NT2/D1 (cell line): ENCODE data around the gene RDX.

Experiments used
- DNase-seq: peaks from one replicate; pipeline ENCODE4 v3.0.0-alpha.2; 2011; ENCODE audit warnings: low read depth, low spot score
- H3K27me3 ChIP-seq: 2 replicates; pipeline ENCODE4 v1.6.0; 2011; ENCODE audit warnings: mild to moderate bottlenecking; ENCODE audit not compliant: insufficient read length, insufficient read depth
- H3K36me3 ChIP-seq: 2 replicates; pipeline ENCODE4 v1.6.1; 2011; ENCODE audit warnings: mild to moderate bottlenecking, low read length, mixed read lengths; ENCODE audit not compliant: insufficient read depth, insufficient read length
- H3K4me1 ChIP-seq: 2 replicates; pipeline ENCODE4 v1.5.1; 2011; ENCODE audit not compliant: insufficient read depth, insufficient read length
- H3K4me3 ChIP-seq: 2 replicates; pipeline ENCODE4 v1.5.1; 2011; ENCODE audit warnings: low read depth; ENCODE audit not compliant: insufficient read length
- H3K9ac ChIP-seq: 2 replicates; pipeline ENCODE4 v1.6.0; 2011; ENCODE audit warnings: low read depth; ENCODE audit not compliant: insufficient read length
- H3K9me3 ChIP-seq: 2 replicates; pipeline ENCODE4 v1.5.1; 2011; ENCODE audit warnings: mild to moderate bottlenecking, low read length; ENCODE audit not compliant: insufficient read depth
- SUZ12 ChIP-seq: IDR thresholded peaks from 2 replicates; pipeline ENCODE4 v1.6.1; 2011; ENCODE audit not compliant: insufficient read length, insufficient read depth; ENCODE audit errors: extremely low read depth
- YY1 ChIP-seq: IDR thresholded peaks from 2 replicates; pipeline ENCODE4 v1.6.1; 2011; ENCODE audit not compliant: insufficient read length, insufficient read depth
- ZNF274 ChIP-seq: IDR thresholded peaks from 2 replicates; pipeline ENCODE4 v1.6.1; 2011; ENCODE audit warnings: mild to moderate bottlenecking, low read depth, low read length

Gene RDX

GRCh38 chr11:110158317-110159200 is 137.9 kb downstream of the RDX start:
- Histone ChIP-seq H3K4me3 (no peak overlapping the region), H3K4me1 (no peaks in the 10 kb centered on the region), H3K9me3 (no peaks in the 10 kb centered on the region), H3K27me3 (no peaks in the 10 kb centered on the region), H3K36me3 (peaks cover 25% of the 10 kb centered on the region), H3K9ac (no peak overlapping the region)
- TF ChIP-seq YY1, result no peak
- no peak for TF ChIP-seq ZNF274
- TF ChIP-seq SUZ12, result no peak
- no peak for DNase-seq

DNA sequence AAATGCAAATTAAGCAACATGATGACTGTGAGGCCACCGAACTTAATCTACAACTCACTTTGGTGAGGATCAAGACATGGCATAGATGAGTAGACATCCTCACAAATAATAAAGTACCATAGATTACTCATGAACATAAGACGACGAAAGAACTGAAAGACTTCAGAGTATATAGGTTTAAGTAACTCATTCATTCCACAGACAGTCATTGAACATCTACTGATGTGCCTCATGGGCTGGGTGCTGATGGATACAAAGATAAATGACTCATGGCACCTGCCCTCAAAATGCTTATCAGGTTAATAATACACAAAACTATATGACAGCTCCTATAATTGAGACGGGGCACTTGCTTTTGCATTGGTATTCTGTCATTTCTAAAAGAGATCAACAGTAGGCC is 139.9 kb downstream of the RDX start:
- TF ChIP-seq YY1 (no peak), ZNF274 (no peak)
- H3K27me3 ChIP-seq, result no peaks in the 10 kb centered on the region
- H3K9me3 ChIP-seq, result no peaks in the 10 kb centered on the region
- H3K4me1 ChIP-seq, result no peaks in the 10 kb centered on the region
- H3K9ac ChIP-seq, result no peak overlapping the region
- no peak overlapping the region for H3K4me3 ChIP-seq
- peaks cover 22% of the 10 kb centered on the region for H3K36me3 ChIP-seq
- DNase-seq, result no peak

DNA sequence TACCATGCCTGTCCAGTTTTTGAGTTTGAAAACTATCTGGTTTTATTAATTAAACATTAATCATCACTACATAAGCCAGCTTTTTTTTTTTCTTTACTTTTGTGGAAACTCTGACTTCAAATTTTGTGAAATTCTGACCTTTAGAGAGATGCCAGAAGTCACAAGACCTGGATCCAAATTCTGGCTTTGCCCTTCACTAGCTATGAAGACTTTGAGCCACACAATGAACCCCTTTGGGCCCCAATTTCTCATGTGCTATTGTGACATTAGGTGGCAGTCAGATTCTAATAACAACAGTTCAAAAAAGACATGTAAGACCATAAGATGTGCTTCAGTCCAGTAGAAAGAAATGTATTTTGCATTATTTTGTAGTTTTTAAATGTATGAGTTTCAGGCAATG is 142.9 kb downstream of the RDX start:
- Histone ChIP-seq H3K27me3 (no peaks in the 10 kb centered on the region), H3K9ac (no peak overlapping the region), H3K36me3 (peaks cover 3% of the 10 kb centered on the region), H3K4me1 (no peaks in the 10 kb centered on the region), H3K4me3 (no peak overlapping the region), H3K9me3 (no peaks in the 10 kb centered on the region)
- TF ChIP-seq SUZ12, result no peak
- no peak for TF ChIP-seq ZNF274
- TF ChIP-seq YY1, result no peak
- DNase-seq, result no peak

DNA sequence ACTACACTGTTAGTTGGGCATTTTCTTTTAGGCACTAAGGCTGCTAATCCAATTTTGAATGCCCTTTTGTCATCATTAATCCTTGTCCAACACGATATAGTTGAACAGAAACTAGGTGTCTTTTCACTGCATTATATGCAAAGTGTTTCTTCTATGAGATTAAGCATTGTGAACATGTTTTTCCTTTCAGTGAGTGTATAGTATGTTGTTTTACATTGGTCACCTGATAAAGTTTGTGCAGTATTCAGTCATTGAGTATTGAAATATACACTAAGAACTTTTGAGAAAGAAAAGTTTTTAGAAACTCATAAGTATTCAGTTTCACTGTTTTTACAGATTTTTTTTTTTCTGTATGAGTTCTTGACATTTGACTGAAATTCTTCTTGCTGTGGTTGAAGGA is 144.2 kb downstream of the RDX start:
- H3K36me3 ChIP-seq, result peaks cover 3% of the 10 kb centered on the region
- H3K9me3 ChIP-seq, result no peaks in the 10 kb centered on the region
- no peak for DNase-seq
- TF ChIP-seq ZNF274, result no peak
- no peak for TF ChIP-seq SUZ12
- no peak for TF ChIP-seq YY1
- no peak overlapping the region for H3K4me3 ChIP-seq
- no peaks in the 10 kb centered on the region for H3K27me3 ChIP-seq
- no peak overlapping the region for H3K9ac ChIP-seq
- H3K4me1 ChIP-seq, result no peaks in the 10 kb centered on the region

DNA sequence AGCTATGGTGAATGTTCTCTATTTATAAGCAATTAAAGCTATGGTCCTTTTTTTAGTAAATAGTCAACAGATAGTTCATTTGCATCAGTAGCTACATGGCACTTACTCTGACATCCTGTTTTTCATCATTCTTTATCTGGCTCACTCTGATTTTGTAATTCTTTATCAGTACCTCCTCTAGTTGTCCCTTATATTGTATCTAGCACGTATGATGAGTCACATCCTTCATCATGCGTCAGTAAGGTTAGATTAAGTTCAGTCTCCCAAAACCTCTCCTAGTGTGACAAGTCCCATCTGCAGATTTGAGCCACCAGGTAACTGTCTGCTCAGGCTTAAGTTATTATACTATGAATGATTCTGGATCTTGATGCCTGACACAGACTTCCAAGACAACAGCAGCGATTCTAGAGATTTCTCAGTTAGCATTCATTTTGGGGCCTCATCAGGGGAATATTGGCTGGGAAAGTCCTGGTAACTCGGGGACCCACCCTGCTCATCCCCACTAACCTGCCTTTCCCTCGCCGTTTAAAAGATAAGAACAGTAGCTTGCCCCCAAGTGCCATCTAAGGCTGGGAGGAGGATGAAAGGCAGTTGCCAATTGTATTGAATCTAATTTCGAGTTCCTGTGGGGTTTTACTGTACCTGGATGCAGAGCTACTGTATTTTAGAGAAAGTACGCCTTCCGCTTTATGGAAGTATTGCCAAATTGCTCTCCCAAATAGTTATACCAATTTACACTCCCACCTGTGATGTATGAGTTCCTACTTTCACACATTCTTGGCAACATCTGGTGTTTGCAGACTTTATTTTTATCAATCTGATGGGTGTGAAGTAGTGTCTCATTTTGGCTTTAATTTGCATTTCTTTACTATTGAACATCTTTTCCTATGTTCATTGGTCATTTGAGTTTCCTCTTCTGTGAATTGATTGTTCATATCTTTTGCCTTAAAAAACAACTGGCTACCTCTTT is 147.4 kb downstream of the RDX start:
- Histone ChIP-seq H3K9ac (no peak overlapping the region), H3K36me3 (peaks cover 3% of the 10 kb centered on the region), H3K27me3 (no peaks in the 10 kb centered on the region), H3K4me1 (no peaks in the 10 kb centered on the region), H3K4me3 (no peak overlapping the region), H3K9me3 (no peaks in the 10 kb centered on the region)
- TF ChIP-seq ZNF274 (no peak), SUZ12 (no peak), YY1 (no peak)
- DNase-seq, result no peak

GRCh38 chr11:110147962-110148709 is 148.3 kb downstream of the RDX start:
- Histone ChIP-seq H3K9me3 (no peaks in the 10 kb centered on the region), H3K36me3 (peaks cover 3% of the 10 kb centered on the region), H3K4me1 (no peaks in the 10 kb centered on the region), H3K27me3 (no peaks in the 10 kb centered on the region), H3K4me3 (no peak overlapping the region), H3K9ac (no peak overlapping the region)
- TF ChIP-seq ZNF274, result no peak
- no peak for TF ChIP-seq SUZ12
- TF ChIP-seq YY1, result no peak
- no peak for DNase-seq

GRCh38 chr11:110141812-110142211 is 154.6 kb downstream of the RDX start:
- Histone ChIP-seq H3K9me3 (no peaks in the 10 kb centered on the region), H3K4me3 (no peak overlapping the region), H3K9ac (no peak overlapping the region), H3K36me3 (peaks cover 2% of the 10 kb centered on the region), H3K27me3 (no peaks in the 10 kb centered on the region), H3K4me1 (no peaks in the 10 kb centered on the region)
- TF ChIP-seq YY1, result no peak
- no peak for TF ChIP-seq ZNF274
- no peak for TF ChIP-seq SUZ12
- DNase-seq, result no peak
